NCI-H82 treated with DMSO at 0.1 percent for 48 hours (cell line): Measurements from ENCODE around the gene PRPF6.

Experiments used
- DNase-seq: peaks from one replicate; lab custom pipeline; 2025; ENCODE audit not compliant: unreplicated experiment; lab: John Stamatoyannopoulos, UW

The PRPF6 gene

GRCh38 chr20:63980806-63981728, at the start of gene PRPF6:
PRPF6 (plus strand) TSS chr20:63981132; CDS start chr20:63981246, 114 bp downstream.
- peak; percentile 93 for DNase-seq

- no peak for DNase-seq
Measured at GRCh38 chr20:63931735-63932134, 49.2 kb upstream of the PRPF6 start.

- DNase-seq: no peak
Measured at GRCh38 chr20:63932606-63933160, 48.2 kb upstream of the PRPF6 start.

GRCh38 chr20:63933646-63934045, 47.3 kb upstream of the PRPF6 start:
- no peak for DNase-seq

GRCh38 chr20:63934271-63935068, 46.5 kb upstream of the PRPF6 start:
- no peak for DNase-seq

- DNase-seq: no peak
Measured at GRCh38 chr20:63935447-63935846, 45.5 kb upstream of the PRPF6 start.

- no peak for DNase-seq
Measured at GRCh38 chr20:63937596-63937995, 43.3 kb upstream of the PRPF6 start.

GRCh38 chr20:63939061-63939935, 41.6 kb upstream of the PRPF6 start:
- DNase-seq: no peak

- DNase-seq: no peak
Measured at GRCh38 chr20:63940071-63940471, 40.9 kb upstream of the PRPF6 start.

- no peak for DNase-seq
Measured at GRCh38 chr20:63940472-63941266, 40.3 kb upstream of the PRPF6 start.

GRCh38 chr20:63941282-63942081, 39.5 kb upstream of the PRPF6 start:
- no peak for DNase-seq

GRCh38 chr20:63942250-63942951, 38.5 kb upstream of the PRPF6 start:
- no peak for DNase-seq

GRCh38 chr20:63942969-63943807, 37.7 kb upstream of the PRPF6 start:
- DNase-seq: no peak

- DNase-seq: no peak
Measured at GRCh38 chr20:63943808-63944077, 37.2 kb upstream of the PRPF6 start.

- no peak for DNase-seq
Measured at GRCh38 chr20:63944078-63944941, 36.6 kb upstream of the PRPF6 start.

- DNase-seq: no peak
Measured at GRCh38 chr20:63945031-63945658, 35.8 kb upstream of the PRPF6 start.
